Mucosa of descending colon (tissue), 3 donors: ENCODE measurements around the gene EHBP1L1. TPM values are rescaled to one million over a fixed set of nuclear protein-coding genes. Genes with fewer than 3 reads are reported as not detected.
"Not testable (repeated sequence)": the region's sequence is repeated elsewhere in the genome, so short reads cannot be mapped to it uniquely, and the experiment has no call there.

Source experiments
- ATAC-seq: fragments of 200-7000 bp; cut with Tn5 transposase; one replicate; pipeline ENCODE4 v1.9.1; 2020; ENCODE audit warnings: mild to moderate bottlenecking, moderate library complexity
- DNase-seq, 3 donors: peaks; one replicate each; pipeline ENCODE4 v3.0.0-alpha.2; 2020
- H3K36me3 ChIP-seq: fragments of 200-600 bp; one replicate; pipeline ENCODE4 v1.8.0; 2021; ENCODE audit warnings: low read depth, mild to moderate bottlenecking
- H3K4me1 ChIP-seq: fragments of 200-600 bp; one replicate; pipeline ENCODE4 v1.8.0; 2021; ENCODE audit warnings: low read depth, mild to moderate bottlenecking
- H3K4me3 ChIP-seq: fragments of 200-600 bp; one replicate; pipeline ENCODE4 v1.8.0; 2021; ENCODE audit warnings: mild to moderate bottlenecking
- H3K9me3 ChIP-seq: fragments of 200-600 bp; one replicate; pipeline ENCODE4 v1.8.0; 2021; ENCODE audit warnings: mild to moderate bottlenecking
- CTCF ChIP-seq: fragments of 200-600 bp; IDR thresholded peaks from one replicate; pipeline ENCODE4 v1.8.0; 2022; ENCODE audit warnings: antibody characterized with exemption, mild to moderate bottlenecking
- intact Hi-C, 2 donors: fragments of 100-400 bp; cut with DNase I in 1 of 2; cut with micrococcal nuclease in 1 of 2; formaldehyde crosslinking; loops; one replicate each; pipeline versions ENCODE4 v1.11.0 to v1.11.1; 2022; cut with DNase I, micrococcal nuclease
- microRNA-seq: library from miRNA; unstranded; fragments of <30 nt; microRNA quantifications from one replicate; pipeline ENCODE4, GENCODE V29; 2019
- total RNA-seq, 3 donors: library from RNA; stranded (reverse); fragmentation: NEBNext Ultra II Directional in 2 of 3; extraction: Animal tissue kit (Norgen Biotek cat#: 25700) in 2 of 3; gene quantifications; one replicate each; pipeline versions ENCODE4 v1.2.1 to v1.2.4, GENCODE V29; 2021 to 2023
- donor health status: DM: no; HTN: no; CAD: no; lungs with moderate emphysema.
- donor health status: DM: no; HTN: no; CAD: no.
- donor health status: DM: no; HTN: yes; CAD: no.

Gene EHBP1L1
- total RNA-seq, 3 donors from 2014 or later: 65.8 to 208 (median 65.9) TPM

- H3K9me3 ChIP-seq: no peaks in the 10 kb centered on the region
- DNase-seq: peak; percentile 71 to 86 (median 85)
- H3K4me3 ChIP-seq: peak within 1 kb of the TSS; percentile 24
- peak; percentile 83 for ATAC-seq
- intact Hi-C loops: no loop called here
- no peak for TF ChIP-seq CTCF
- H3K36me3 ChIP-seq: no peaks in the 10 kb centered on the region
- peaks cover 15% of the 10 kb centered on the region for H3K4me1 ChIP-seq
Observed at GRCh38 chr11:65637794-65638419, 62.1 kb downstream of the EHBP1L1 start, which contains the start of gene SIPA1. Gene SIPA1, plus strand, starts transcription at chr11:65638101. Its CDS starts 2,821 bp downstream, at chr11:65640922.

- H3K4me1 ChIP-seq: peaks cover 15% of the 10 kb centered on the region
- H3K4me3 ChIP-seq, DNase-seq, intact Hi-C loops, H3K36me3 ChIP-seq, ATAC-seq, H3K9me3 ChIP-seq: not testable (repeated sequence)
Observed at GRCh38 chr11:65639228-65639597, 63.4 kb downstream of the EHBP1L1 start.

- DNase-seq (peak; percentile 51 to 89 (median 56)), ATAC-seq (peak; percentile 46)
- Histone ChIP-seq H3K4me3 (no peak overlapping the region), H3K4me1 (peaks cover 15% of the 10 kb centered on the region), H3K36me3 (no peaks in the 10 kb centered on the region), H3K9me3 (no peaks in the 10 kb centered on the region)
- intact Hi-C loops: no loop called here
- no peak for TF ChIP-seq CTCF
Observed at GRCh38 chr11:65639623-65640482, 64.0 kb downstream of the EHBP1L1 start.

- Histone ChIP-seq H3K4me3 (no peak overlapping the region), H3K4me1 (peaks cover 15% of the 10 kb centered on the region), H3K9me3 (no peaks in the 10 kb centered on the region), H3K36me3 (no peaks in the 10 kb centered on the region)
- no peak for TF ChIP-seq CTCF
- intact Hi-C loops: no loop called here
- ATAC-seq (peak; percentile 37), DNase-seq (peak; percentile 57 to 88 (median 67))
Observed at GRCh38 chr11:65640483-65641296, 64.8 kb downstream of the EHBP1L1 start.

GRCh38 chr11:65641297-65642013 lies 65.6 kb downstream of the EHBP1L1 start:
- no peak for TF ChIP-seq CTCF
- H3K9me3 ChIP-seq: no peaks in the 10 kb centered on the region
- intact Hi-C loops: no loop called here
- DNase-seq (peak in 1 of 3 donors; percentile 54), ATAC-seq (no peak)
- H3K36me3 ChIP-seq: no peaks in the 10 kb centered on the region
- H3K4me3 ChIP-seq: no peak overlapping the region
- H3K4me1 ChIP-seq: peaks cover 15% of the 10 kb centered on the region

Small RNA genes lying within 50 kb of the gene (microRNA-seq; reads per million reads assigned to microRNA genes)
- gene MIR4690: not detected

Other genes with a start within 250 kb of the EHBP1L1 start
- gene DPF2, start 242.2 kb upstream of the EHBP1L1 start, total RNA-seq: 10 to 100 TPM; 32.8 to 62.9 (median 35.5) TPM
- gene TIGD3, start 221.3 kb upstream of the EHBP1L1 start, total RNA-seq: under 1 TPM in 2 of 3 donors, not detected in 1; 0.14 to 0.53 TPM
- gene SLC25A45, start 193.4 kb upstream of the EHBP1L1 start, total RNA-seq: 10 to 100 TPM in 2 of 3 donors, 1 to 10 TPM in 1; 8.0 to 10.5 (median 10.1) TPM
- gene FRMD8, start 189.4 kb upstream of the EHBP1L1 start, total RNA-seq: 10 to 100 TPM; 27.1 to 44.1 (median 42.3) TPM
- 1,000 to 10,000 TPM; 1,133 to 1,409 (median 1,237) TPM for gene NEAT1, start 153.3 kb upstream of the EHBP1L1 start, total RNA-seq
- gene MALAT1, start 77.0 kb upstream of the EHBP1L1 start, total RNA-seq: over 10,000 TPM; 10,779 to 14,350 (median 11,224) TPM
- 10 to 100 TPM; 60.1 to 77.4 (median 60.3) TPM for gene SCYL1, start 51.0 kb upstream of the EHBP1L1 start, total RNA-seq
- 100 to 1,000 TPM in 1 of 3 donors, 10 to 100 TPM in 2; 22.6 to 133 (median 36.7) TPM for gene LTBP3, start 17.7 kb upstream of the EHBP1L1 start, total RNA-seq
- 10 to 100 TPM; 20.9 to 24.6 (median 21.0) TPM for gene ZNRD2, start 5.6 kb upstream of the EHBP1L1 start, total RNA-seq
- gene FAM89B, start 3.5 kb upstream of the EHBP1L1 start, total RNA-seq: 10 to 100 TPM; 26.4 to 61.2 (median 28.5) TPM
- 1 to 10 TPM in 2 of 3 donors, under 1 TPM in 1; 0.49 to 1.7 (median 1.5) TPM for gene KCNK7, start 19.7 kb downstream of the EHBP1L1 start, total RNA-seq
- 100 to 1,000 TPM in 1 of 3 donors, 10 to 100 TPM in 2; 81.6 to 109 (median 95.7) TPM for gene MAP3K11, start 38.2 kb downstream of the EHBP1L1 start, total RNA-seq
- 10 to 100 TPM; 42.5 to 53.4 (median 47.5) TPM for gene PCNX3, start 39.7 kb downstream of the EHBP1L1 start, total RNA-seq
- gene SIPA1, start 62.0 kb downstream of the EHBP1L1 start, total RNA-seq: 10 to 100 TPM; 23.2 to 52.5 (median 28.1) TPM
- 10 to 100 TPM; 69.1 to 89.6 (median 71.0) TPM for gene RELA, start 86.9 kb downstream of the EHBP1L1 start, total RNA-seq
- 10 to 100 TPM; 70.9 to 92.0 (median 90.5) TPM for gene KAT5, start 136.2 kb downstream of the EHBP1L1 start, total RNA-seq
- gene RNASEH2C, start 144.7 kb downstream of the EHBP1L1 start, total RNA-seq: 10 to 100 TPM; 25.9 to 61.9 (median 28.8) TPM
- 10 to 100 TPM; 21.2 to 21.8 (median 21.3) TPM for gene AP5B1, start 204.9 kb downstream of the EHBP1L1 start, total RNA-seq
- 10 to 100 TPM; 16.5 to 48.6 (median 34.3) TPM for gene OVOL1, start 211.0 kb downstream of the EHBP1L1 start, total RNA-seq